HG03558 (cell line): ENCODE data around the gene NRM.
"Not testable (repeated sequence)": the region's sequence is repeated elsewhere in the genome, so short reads cannot be mapped to it uniquely, and the experiment has no call there.

Source experiments
- ATAC-seq: cut with Tn5 transposase; IDR thresholded peaks from one replicate; pipeline ENCODE4 v1.9.1; 2021; ENCODE audit warnings: moderate number of reproducible peaks; ENCODE audit not compliant: unreplicated experiment; ENCODE audit errors: extremely low read depth

The NRM gene

GRCh38 chr6:30721198-30722024, 30.6 kb upstream of the NRM start:
- no peak for ATAC-seq

GRCh38 chr6:30720738-30721197, 30.0 kb upstream of the NRM start:
- ATAC-seq: no peak

- ATAC-seq: no peak
Measured at GRCh38 chr6:30719791-30720737, 29.3 kb upstream of the NRM start, which contains the start of gene TUBB. Gene TUBB, plus strand, starts transcription at chr6:30720352. Its CDS starts 155 bp downstream, at chr6:30720507.

- ATAC-seq: no peak
Measured at GRCh38 chr6:30719356-30719755, 28.6 kb upstream of the NRM start.

GRCh38 chr6:30717845-30718720, 27.3 kb upstream of the NRM start:
- not testable (repeated sequence) for ATAC-seq

- ATAC-seq: peak; percentile 34
Measured at GRCh38 chr6:30717129-30717844, 26.5 kb upstream of the NRM start, which contains the start of gene MDC1. Gene MDC1, minus strand, starts transcription at chr6:30717281. Its CDS starts 2,106 bp downstream, at chr6:30715175.

GRCh38 chr6:30716879-30717128, 26.0 kb upstream of the NRM start:
- ATAC-seq: no peak

GRCh38 chr6:30714263-30714662, 23.5 kb upstream of the NRM start:
- ATAC-seq: no peak

GRCh38 chr6:30712441-30712945, 21.7 kb upstream of the NRM start:
- ATAC-seq: no peak

- ATAC-seq: no peak
Measured at GRCh38 chr6:30711758-30712380, 21.1 kb upstream of the NRM start.

GRCh38 chr6:30709101-30709868, 18.5 kb upstream of the NRM start:
- ATAC-seq: no peak

- no peak for ATAC-seq
Measured at GRCh38 chr6:30707281-30707850, 16.6 kb upstream of the NRM start.

- no peak for ATAC-seq
Measured at GRCh38 chr6:30705620-30706019, 14.8 kb upstream of the NRM start.

GRCh38 chr6:30703821-30704220, 13.0 kb upstream of the NRM start:
- ATAC-seq: no peak

GRCh38 chr6:30703011-30703410, 12.2 kb upstream of the NRM start:
- ATAC-seq: no peak

- no peak for ATAC-seq
Measured at GRCh38 chr6:30700340-30700739, 9.6 kb upstream of the NRM start.

GRCh38 chr6:30696432-30696831, 5.6 kb upstream of the NRM start:
- no peak for ATAC-seq
